B cell (primary cell): Measurements from ENCODE around the gene SRC. TPM values are rescaled to one million over a fixed set of nuclear protein-coding genes. Genes with fewer than 3 reads are reported as not detected.

ENCODE experiments used
- ATAC-seq: fragments of 200-7000 bp; cut with Tn5 transposase; one replicate; pipeline ENCODE4 v1.10.0; 2021; ENCODE audit warnings: low read depth, mild to moderate bottlenecking, moderate number of reproducible peaks, moderate library complexity
- CTCF ChIA-PET: fragments of 350-600 bp; sonication (Branson Sonifier 250); formaldehyde crosslinking; loops from one replicate; lab custom pipeline; 2021; ENCODE audit warnings: antibody characterized with exemption, inconsistent platforms; lab: Charles Lee
- POLR2A ChIA-PET: fragments of 350-600 bp; sonication (Branson Sonifier 250); formaldehyde crosslinking; loops from one replicate; lab custom pipeline; 2021; ENCODE audit warnings: antibody characterized with exemption; lab: Charles Lee
- DNase-seq: peaks from one replicate; pipeline ENCODE4 v3.0.0; 2013
- H2AFZ ChIP-seq: 2 replicates; pipeline ENCODE4 v1.6.1; 2012; ENCODE audit warnings: mild to moderate bottlenecking, low read depth, low read length; ENCODE audit not compliant: insufficient read depth, poor library complexity, severe bottlenecking
- H3K27ac ChIP-seq, 2 donors: 1 replicate in 1 of 2; 2 replicates in 1 of 2; pipeline ENCODE4 v1.5.1; 2012 to 2013; ENCODE audit warnings: low read length in 2 of 2, mild to moderate bottlenecking in 2 of 2, moderate library complexity in 1 of 2
- H3K27me3 ChIP-seq, 4 experiments: fragments of 200-600 bp in 1 of 4; sonication (generic) in 1 of 4; replicated peaks in 1 of 4; 1 replicate in 2 of 4; 2 replicates in 2 of 4; pipeline versions ENCODE4 v1.6.1 to v1.7.0; 2013 to 2016; ENCODE audit warnings: low read length in 3 of 4, mild to moderate bottlenecking in 2 of 4, mixed read lengths in 1 of 4, moderate library complexity in 1 of 4; ENCODE audit not compliant: insufficient read depth in 4 of 4, control insufficient read depth in 3 of 4; ENCODE audit errors: control extremely low read depth in 1 of 4
- H3K36me3 ChIP-seq, 2 experiments: replicated peaks in 1 of 2; 1 replicate in 1 of 2; 2 replicates in 1 of 2; pipeline versions ENCODE4 v1.6.1 to v1.7.1; 2013; ENCODE audit warnings: low read length in 1 of 2; ENCODE audit not compliant: insufficient read depth in 2 of 2, control insufficient read depth in 1 of 2; ENCODE audit errors: control extremely low read depth in 1 of 2, extremely low read depth in 1 of 2
- H3K4me1 ChIP-seq, 2 donors: fragments of 200-600 bp in 1 of 2; sonication (generic) in 1 of 2; 1 replicate in 1 of 2; 2 replicates in 1 of 2; pipeline versions ENCODE4 v1.5.1 to v1.6.1; 2013 to 2017; ENCODE audit warnings: low read length in 2 of 2; ENCODE audit not compliant: control insufficient read depth in 2 of 2, insufficient read depth in 2 of 2
- H3K4me2 ChIP-seq: replicated peaks from 2 replicates; pipeline ENCODE3; 2012; ENCODE audit warnings: mild to moderate bottlenecking, low read depth, low read length; ENCODE audit not compliant: poor library complexity, severe bottlenecking
- H3K4me3 ChIP-seq, 5 experiments: fragments of 200-600 bp in 1 of 5; sonication (generic) in 1 of 5; 1 replicate in 3 of 5; 2 replicates in 2 of 5; pipeline versions ENCODE4 v1.5.1 to v1.7.0; 2011 to 2016; ENCODE audit warnings: low read length in 4 of 5, mild to moderate bottlenecking in 4 of 5, low read depth in 2 of 5, control low read depth in 1 of 5, moderate library complexity in 1 of 5; ENCODE audit not compliant: insufficient read depth in 1 of 5; ENCODE audit errors: control extremely low read depth in 1 of 5, extremely low read depth in 1 of 5
- H3K79me2 ChIP-seq: fragments of 200-600 bp; sonication (generic); one replicate; pipeline ENCODE4 v1.6.0; 2016; ENCODE audit warnings: low read length; ENCODE audit not compliant: control insufficient read depth, insufficient read depth
- H3K9ac ChIP-seq: fragments of 200-600 bp; sonication (generic); 2 replicates; pipeline ENCODE4 v1.6.1; 2017; ENCODE audit warnings: mild to moderate bottlenecking, low read length, moderate library complexity
- H3K9me3 ChIP-seq, 3 donors: one replicate each; pipeline versions ENCODE4 v1.6.1 to v1.7.1; 2013; ENCODE audit warnings: low read length in 2 of 3; ENCODE audit not compliant: control insufficient read depth in 2 of 3, insufficient read depth in 1 of 3; ENCODE audit errors: control extremely low read depth in 1 of 3
- H4K20me1 ChIP-seq: 2 replicates; pipeline ENCODE4 v1.6.0; 2012; ENCODE audit warnings: mild to moderate bottlenecking, low read length; ENCODE audit not compliant: insufficient read depth, control insufficient read depth, poor library complexity, severe bottlenecking
- H3K27ac Mint-ChIP-seq: one replicate; pipeline ENCODE4 v1.8.0; 2021; ENCODE audit warnings: mixed read lengths
- H3K27me3 Mint-ChIP-seq: one replicate; pipeline ENCODE4 v1.8.0; 2021; ENCODE audit warnings: mixed read lengths
- H3K4me1 Mint-ChIP-seq: one replicate; pipeline ENCODE4 v1.8.0; 2021; ENCODE audit warnings: mixed read lengths
- H3K4me3 Mint-ChIP-seq: one replicate; pipeline ENCODE4 v1.8.0; 2021; ENCODE audit warnings: mixed read lengths
- H3K9me3 Mint-ChIP-seq: one replicate; pipeline ENCODE4 v1.8.0; 2022; ENCODE audit warnings: mixed read lengths; ENCODE audit not compliant: insufficient read depth
- EZH2 ChIP-seq: IDR thresholded peaks from 2 replicates; pipeline ENCODE4 v1.6.1; 2012; ENCODE audit warnings: borderline replicate concordance, low read depth, mild to moderate bottlenecking, moderate library complexity, low read length; ENCODE audit not compliant: insufficient read depth, poor library complexity, severe bottlenecking
- WGBS: methylation state at CpG from one replicate; pipeline ENCODE4 v1.1.5; 2013; ENCODE audit warnings: missing lambda C conversion rate; ENCODE audit not compliant: insufficient coverage; 5-methylcytosine and 5-hydroxymethylcytosine counted together
- intact Hi-C: fragments of 100-400 bp; cut with micrococcal nuclease; formaldehyde crosslinking; loops from one replicate; pipeline ENCODE4 v1.10.0; 2022
- polyA plus RNA-seq: library from polyadenylated mRNA; depleted of rRNA; stranded (reverse); fragments of >200 nt; gene quantifications from 2 replicates; pipeline ENCODE4 v1.2.3, GENCODE V29; 2012
- total RNA-seq, 2 donors: library from RNA; stranded (reverse); fragments of 120-200 nt in 1 of 2; gene quantifications; 1 replicate in 1 of 2; 2 replicates in 1 of 2; pipeline versions ENCODE4 v1.2.3 to v1.2.4, GENCODE V29; 2013 to 2022
- TF ChIP-seq, protein P1 (sequence below): fragments of 200-600 bp; IDR thresholded peaks from one replicate; pipeline ENCODE4 v1.8.0; 2022; ENCODE audit warnings: antibody characterized with exemption, mild to moderate bottlenecking

The SRC gene
- total and polyA plus RNA-seq, 2 donors (not counting 1 experiment from before 2014, with no cell fraction given): 6.5 to 16.8 TPM

DNA sequence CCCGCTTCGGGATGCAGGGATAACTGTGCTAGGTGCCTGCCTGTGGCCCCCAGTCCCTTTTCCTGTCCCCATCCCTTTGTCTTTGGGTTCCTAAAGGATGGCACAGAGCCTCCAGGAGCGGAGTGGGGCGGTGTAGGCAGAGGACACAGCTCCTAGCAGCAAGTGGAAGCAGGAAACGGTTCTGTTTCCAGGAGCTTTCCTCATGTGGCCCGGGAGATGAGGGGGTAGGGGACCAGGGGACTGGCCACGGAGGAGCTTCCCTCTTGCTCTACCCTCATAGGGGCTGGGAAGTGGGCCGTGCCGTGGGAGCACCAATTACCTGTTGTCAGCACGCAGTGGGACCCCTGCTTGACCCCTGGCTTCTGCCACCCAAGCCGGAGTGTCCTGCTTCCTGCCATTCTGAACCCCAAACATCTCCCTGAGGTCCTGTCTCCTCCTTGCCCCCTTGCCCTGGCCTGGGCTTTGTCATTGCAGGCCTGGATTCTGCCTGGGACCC lies 76.9 kb downstream of the SRC start:
- no peaks in the 10 kb centered on the region for H3K9me3 Mint-ChIP-seq
- Histone ChIP-seq H3K36me3 (no peaks in the 10 kb centered on the region), H3K9ac (no peak overlapping the region), H3K9me3 (peaks cover 0 to 3% (median 0%) of the 10 kb centered on the region in 3 donors), H3K27ac (no peak overlapping the region), H3K79me2 (no peaks in the 10 kb centered on the region), H3K4me2 (no peak overlapping the region), H2AFZ (no peak overlapping the region), H4K20me1 (no peaks in the 10 kb centered on the region), H3K4me1 (no peaks in the 10 kb centered on the region), H3K4me3 (no peak overlapping the region), H3K27me3 (peaks cover 0 to 50% (median 8%) of the 10 kb centered on the region in 4 experiments)
- POLR2A ChIA-PET: no interaction called here
- TF ChIP-seq, protein P1, sequence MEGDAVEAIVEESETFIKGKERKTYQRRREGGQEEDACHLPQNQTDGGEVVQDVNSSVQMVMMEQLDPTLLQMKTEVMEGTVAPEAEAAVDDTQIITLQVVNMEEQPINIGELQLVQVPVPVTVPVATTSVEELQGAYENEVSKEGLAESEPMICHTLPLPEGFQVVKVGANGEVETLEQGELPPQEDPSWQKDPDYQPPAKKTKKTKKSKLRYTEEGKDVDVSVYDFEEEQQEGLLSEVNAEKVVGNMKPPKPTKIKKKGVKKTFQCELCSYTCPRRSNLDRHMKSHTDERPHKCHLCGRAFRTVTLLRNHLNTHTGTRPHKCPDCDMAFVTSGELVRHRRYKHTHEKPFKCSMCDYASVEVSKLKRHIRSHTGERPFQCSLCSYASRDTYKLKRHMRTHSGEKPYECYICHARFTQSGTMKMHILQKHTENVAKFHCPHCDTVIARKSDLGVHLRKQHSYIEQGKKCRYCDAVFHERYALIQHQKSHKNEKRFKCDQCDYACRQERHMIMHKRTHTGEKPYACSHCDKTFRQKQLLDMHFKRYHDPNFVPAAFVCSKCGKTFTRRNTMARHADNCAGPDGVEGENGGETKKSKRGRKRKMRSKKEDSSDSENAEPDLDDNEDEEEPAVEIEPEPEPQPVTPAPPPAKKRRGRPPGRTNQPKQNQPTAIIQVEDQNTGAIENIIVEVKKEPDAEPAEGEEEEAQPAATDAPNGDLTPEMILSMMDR: no peak
- TF ChIP-seq EZH2: no peak
- H3K4me1 Mint-ChIP-seq: no peaks in the 10 kb centered on the region
- no peak overlapping the region for H3K4me3 Mint-ChIP-seq
- H3K27ac Mint-ChIP-seq: no peak overlapping the region
- H3K27me3 Mint-ChIP-seq: peaks cover 33% of the 10 kb centered on the region
- intact Hi-C loops: no loop called here
- CTCF ChIA-PET: no interaction called here
- ATAC-seq: no peak
- no peak for DNase-seq
- WGBS: 59% methylated on average over 6 of the region's 11 CpGs

DNA sequence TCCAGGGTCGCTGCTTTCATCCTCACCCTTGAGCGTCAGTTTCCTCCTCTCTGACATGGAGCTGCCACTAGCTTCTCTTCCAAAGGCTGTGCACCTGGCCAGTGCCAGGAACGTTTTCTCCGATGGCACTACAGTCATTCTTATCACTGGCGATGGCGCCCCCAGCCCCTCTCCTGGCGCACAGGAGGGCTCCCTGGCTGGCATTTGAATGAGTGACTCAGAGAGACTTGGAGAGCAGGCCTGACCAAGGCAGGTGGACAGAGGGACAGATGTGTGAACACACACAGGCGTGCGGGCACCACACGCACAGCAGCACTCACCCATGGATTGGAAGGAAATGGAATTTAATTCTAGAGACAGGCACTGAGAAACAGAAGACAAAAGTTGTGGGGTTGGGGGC lies 77.6 kb downstream of the SRC start:
- WGBS: 98% methylated on average over 10 of the region's 10 CpGs
- no peak overlapping the region for H3K4me3 Mint-ChIP-seq
- no peaks in the 10 kb centered on the region for H3K36me3 ChIP-seq
- peaks cover 33% of the 10 kb centered on the region for H3K27me3 Mint-ChIP-seq
- CTCF ChIA-PET: no interaction called here
- no peaks in the 10 kb centered on the region for H3K4me1 Mint-ChIP-seq
- H3K4me2 ChIP-seq: no peak overlapping the region
- no peak overlapping the region for H3K4me3 ChIP-seq
- no peaks in the 10 kb centered on the region for H3K79me2 ChIP-seq
- H2AFZ ChIP-seq: no peak overlapping the region
- intact Hi-C loops: no loop called here
- POLR2A ChIA-PET: no interaction called here
- H3K27ac Mint-ChIP-seq: no peak overlapping the region
- DNase-seq: no peak
- no peak for ATAC-seq
- TF ChIP-seq, protein P1: no peak
- no peak for TF ChIP-seq EZH2
- peaks cover 0 to 54% (median 8%) of the 10 kb centered on the region in 4 experiments for H3K27me3 ChIP-seq
- no peaks in the 10 kb centered on the region for H3K9me3 Mint-ChIP-seq
- H3K4me1 ChIP-seq: no peaks in the 10 kb centered on the region
- H4K20me1 ChIP-seq: no peaks in the 10 kb centered on the region
- no peak overlapping the region for H3K27ac ChIP-seq
- peaks cover 0 to 3% (median 0%) of the 10 kb centered on the region in 3 donors for H3K9me3 ChIP-seq
- H3K9ac ChIP-seq: no peak overlapping the region
